Adipocyte (in vitro differentiated cells): ENCODE results near the gene CDC42SE2.
"Not testable (repeated sequence)": the region's sequence is repeated elsewhere in the genome, so short reads cannot be mapped to it uniquely, and the experiment has no call there.

Experiments
- DNase-seq: peaks from one replicate; pipeline ENCODE4 v3.0.0-alpha.2; 2015; ENCODE audit warnings: low read depth
- H3K27me3 ChIP-seq: replicated peaks from 2 replicates; pipeline ENCODE4 v1.7.0; 2013; ENCODE audit warnings: mild to moderate bottlenecking, low read length, moderate library complexity; ENCODE audit not compliant: control insufficient read depth, insufficient read depth
- H3K36me3 ChIP-seq: 2 replicates; pipeline ENCODE4 v1.7.0; 2013; ENCODE audit warnings: low read length, mild to moderate bottlenecking, moderate library complexity; ENCODE audit not compliant: control insufficient read depth, insufficient read depth, severe bottlenecking
- H3K4me1 ChIP-seq: 2 replicates; pipeline ENCODE4 v1.7.0; 2013; ENCODE audit warnings: mild to moderate bottlenecking, low read length, moderate library complexity; ENCODE audit not compliant: control insufficient read depth, insufficient read depth
- H3K4me3 ChIP-seq: 2 replicates; pipeline ENCODE4 v1.7.0; 2013; ENCODE audit warnings: mild to moderate bottlenecking, low read length, moderate library complexity
- H3K9ac ChIP-seq: 2 replicates; pipeline ENCODE4 v1.7.0; 2013; ENCODE audit warnings: mild to moderate bottlenecking, low read length, moderate library complexity
- H3K9me3 ChIP-seq: 2 replicates; pipeline ENCODE4 v1.7.0; 2013; ENCODE audit warnings: mild to moderate bottlenecking, low read length, moderate library complexity; ENCODE audit not compliant: control insufficient read depth

CDC42SE2 gene

DNA sequence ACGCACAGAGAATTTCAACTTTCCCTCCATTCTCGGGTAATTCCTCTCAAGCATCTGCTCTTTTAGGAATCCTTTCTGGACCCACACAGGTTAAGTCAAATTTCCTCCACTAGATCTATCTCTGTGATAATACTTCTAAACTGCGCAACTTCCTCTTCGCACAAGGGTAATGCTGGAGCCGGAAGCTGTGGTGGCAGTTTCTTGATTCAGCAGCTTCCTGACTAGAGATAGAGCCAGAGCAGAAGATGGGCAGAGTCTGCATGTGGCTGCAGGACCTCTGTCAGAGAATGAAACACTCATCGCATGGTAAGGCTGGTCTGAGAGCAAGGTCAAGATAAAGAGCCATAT is 11.1 kb upstream of the CDC42SE2 start:
- Histone ChIP-seq H3K9me3 (no peaks in the 10 kb centered on the region), H3K27me3 (no peaks in the 10 kb centered on the region), H3K36me3 (no peaks in the 10 kb centered on the region), H3K4me1 (no peaks in the 10 kb centered on the region), H3K9ac (no peak overlapping the region), H3K4me3 (no peak overlapping the region)
- DNase-seq, result no peak

DNA sequence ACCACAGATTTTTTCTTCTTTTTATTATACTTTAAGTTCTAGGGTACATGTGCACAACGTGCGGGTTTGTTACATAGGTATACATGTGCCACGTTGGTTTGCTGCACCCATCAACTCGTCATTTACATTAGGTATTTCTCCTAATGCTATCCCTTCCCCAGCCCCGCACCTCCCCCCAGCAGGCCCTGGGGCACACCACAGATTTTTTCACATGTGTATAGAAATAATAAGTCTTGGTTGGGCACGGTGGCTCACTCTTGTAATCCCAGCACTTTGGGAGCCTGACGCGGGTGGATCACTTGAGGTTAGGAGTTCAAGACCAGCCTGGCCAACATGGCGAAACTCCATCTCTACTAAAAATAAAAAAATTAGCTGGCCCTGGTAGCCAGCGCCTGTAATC is 9.8 kb upstream of the CDC42SE2 start:
- DNase-seq, H3K9ac ChIP-seq, H3K9me3 ChIP-seq: not testable (repeated sequence)

DNA sequence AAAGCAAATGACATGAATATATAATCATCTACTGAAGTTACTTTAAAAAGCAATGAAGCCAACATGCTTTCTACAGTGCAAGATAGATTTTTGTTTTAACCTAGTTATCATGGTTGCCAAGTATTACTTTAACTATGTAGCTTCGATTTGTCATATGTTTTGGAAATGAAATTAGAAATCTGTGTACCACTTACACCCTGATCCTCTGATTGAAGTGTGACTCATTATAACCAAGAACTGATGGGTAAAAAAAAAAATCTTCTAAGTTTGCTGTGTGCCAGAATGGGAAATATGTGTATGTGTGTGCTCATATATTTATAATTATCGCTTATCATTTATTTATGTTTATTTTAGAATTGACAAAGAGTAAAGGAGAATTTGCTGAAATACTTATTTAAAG is 9.1 kb upstream of the CDC42SE2 start:
- no peak for DNase-seq
- Histone ChIP-seq H3K4me3 (no peak overlapping the region), H3K27me3 (no peaks in the 10 kb centered on the region), H3K4me1 (no peaks in the 10 kb centered on the region), H3K9ac (no peak overlapping the region), H3K36me3 (no peaks in the 10 kb centered on the region), H3K9me3 (no peaks in the 10 kb centered on the region)

More for the DNA sequence above, 9.8 kb upstream of the CDC42SE2 start:
- not testable (repeated sequence) for H3K4me1 ChIP-seq, H3K27me3 ChIP-seq, H3K4me3 ChIP-seq, H3K36me3 ChIP-seq

DNA sequence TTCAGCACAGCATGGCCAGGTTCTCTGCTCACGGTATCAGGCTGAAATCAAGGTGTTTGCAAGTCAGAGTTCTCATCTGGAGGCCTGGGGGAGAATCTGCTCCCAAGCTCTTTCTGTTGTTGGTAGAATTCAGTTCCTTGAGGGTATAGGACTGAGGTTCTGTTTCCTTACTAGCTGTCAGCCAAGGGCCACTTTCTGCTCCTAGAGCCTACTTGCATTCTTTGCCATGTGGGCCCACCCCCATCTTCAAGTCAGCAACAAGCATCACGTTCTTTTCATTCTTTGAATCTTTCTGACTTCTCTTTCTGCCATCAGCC is 7.4 kb upstream of the CDC42SE2 start:
- Histone ChIP-seq H3K9ac (no peak overlapping the region), H3K36me3 (no peaks in the 10 kb centered on the region), H3K4me1 (peaks cover 8% of the 10 kb centered on the region), H3K9me3 (no peaks in the 10 kb centered on the region), H3K27me3 (no peaks in the 10 kb centered on the region), H3K4me3 (no peak overlapping the region)
- no peak for DNase-seq

DNA sequence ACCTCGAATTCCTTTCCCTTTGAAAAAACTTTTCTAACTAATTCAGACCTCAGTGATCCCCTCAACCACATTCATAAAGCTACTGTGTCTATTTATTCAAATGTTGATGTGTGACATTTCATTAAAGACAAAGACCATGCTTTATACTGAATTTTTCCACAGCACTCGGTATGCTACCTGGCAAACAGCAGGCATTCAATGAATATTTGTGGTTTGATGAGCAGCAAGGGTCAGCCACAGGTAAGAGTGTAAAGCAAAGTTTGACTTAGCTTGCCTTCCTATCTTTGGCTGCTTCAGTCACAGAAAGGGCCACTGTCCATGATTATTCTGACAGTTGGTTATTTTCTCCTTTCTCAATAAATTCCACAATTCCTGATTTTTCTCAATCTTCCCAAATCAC is 5.1 kb upstream of the CDC42SE2 start:
- peaks cover 15% of the 10 kb centered on the region for H3K4me1 ChIP-seq
- no peak overlapping the region for H3K9ac ChIP-seq
- DNase-seq, result no peak
- no peaks in the 10 kb centered on the region for H3K9me3 ChIP-seq
- no peaks in the 10 kb centered on the region for H3K27me3 ChIP-seq
- no peak overlapping the region for H3K4me3 ChIP-seq
- no peaks in the 10 kb centered on the region for H3K36me3 ChIP-seq

DNA sequence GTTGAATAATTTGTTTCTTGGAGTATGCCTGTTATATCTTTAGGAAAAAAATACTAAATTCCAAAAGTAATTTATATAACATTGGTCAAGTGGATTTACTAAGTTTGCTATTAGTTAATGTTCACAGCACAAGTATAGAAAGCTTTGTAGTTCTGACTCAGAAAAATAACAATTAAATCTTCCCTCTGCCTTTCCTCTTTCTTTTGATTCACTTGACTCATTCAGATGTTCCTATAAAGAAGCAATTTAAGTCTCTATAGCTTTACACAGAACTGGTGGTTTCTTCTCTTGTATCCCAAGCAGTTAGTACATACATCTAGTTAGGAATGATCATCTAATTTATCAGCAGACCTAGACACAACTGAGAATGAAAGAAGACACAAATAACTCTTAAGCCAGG is 4.5 kb upstream of the CDC42SE2 start:
- no peaks in the 10 kb centered on the region for H3K36me3 ChIP-seq

DNA sequence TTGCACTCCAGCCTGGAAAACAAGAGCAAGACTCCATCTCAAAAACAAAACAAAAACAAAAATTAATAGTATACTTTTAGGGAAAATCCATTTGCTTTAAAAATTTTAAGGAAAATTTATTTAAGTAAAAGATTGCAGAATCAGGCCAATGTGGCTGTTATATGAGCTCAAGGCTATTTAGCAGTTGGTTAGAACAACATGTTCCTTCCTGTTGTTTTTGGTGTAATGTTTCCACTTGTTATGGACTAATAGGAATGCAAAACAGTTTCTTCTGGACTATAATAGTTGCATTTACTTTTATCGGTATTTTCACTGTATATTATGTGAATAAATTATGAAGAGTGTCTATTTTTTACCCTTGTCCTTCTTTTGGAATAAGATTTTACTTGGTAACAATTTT is 3.0 kb upstream of the CDC42SE2 start:
- peaks cover 27% of the 10 kb centered on the region for H3K4me1 ChIP-seq
- H3K27me3 ChIP-seq, result no peaks in the 10 kb centered on the region
- H3K9me3 ChIP-seq, result no peaks in the 10 kb centered on the region
- DNase-seq, result peak; percentile 78
- H3K4me3 ChIP-seq, result peak overlapping the region; percentile 40
- no peaks in the 10 kb centered on the region for H3K36me3 ChIP-seq
- H3K9ac ChIP-seq, result peak overlapping the region; percentile 7

More for the DNA sequence above, 4.5 kb upstream of the CDC42SE2 start:
- DNase-seq, result no peak
- Histone ChIP-seq H3K4me3 (no peak overlapping the region), H3K27me3 (no peaks in the 10 kb centered on the region), H3K9me3 (no peaks in the 10 kb centered on the region), H3K9ac (no peak overlapping the region), H3K4me1 (peaks cover 15% of the 10 kb centered on the region)

DNA sequence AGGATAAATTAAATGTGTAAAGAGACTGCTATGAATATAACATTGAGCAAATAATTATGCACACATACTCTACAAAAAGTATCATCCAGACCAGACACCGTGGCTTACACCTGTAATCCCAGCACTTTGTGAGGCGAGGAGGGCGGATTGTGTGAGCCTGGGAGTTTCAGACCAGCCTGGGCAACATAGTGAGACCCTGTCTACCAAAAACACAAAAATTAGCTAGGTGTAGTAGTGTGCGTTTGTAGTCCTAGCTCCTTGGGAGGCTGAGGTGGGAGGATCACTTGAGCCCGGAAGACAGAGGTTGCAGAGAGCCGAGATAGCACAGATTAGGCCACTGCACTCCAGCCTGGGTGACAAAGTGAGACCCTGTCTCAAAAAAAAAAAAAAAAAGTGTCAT is 2.4 kb upstream of the CDC42SE2 start:
- Histone ChIP-seq H3K4me3 (no peak overlapping the region), H3K27me3 (no peaks in the 10 kb centered on the region), H3K36me3 (no peaks in the 10 kb centered on the region), H3K4me1 (peaks cover 28% of the 10 kb centered on the region), H3K9ac (peak overlapping the region; percentile 7), H3K9me3 (no peaks in the 10 kb centered on the region)
- DNase-seq, result no peak

DNA sequence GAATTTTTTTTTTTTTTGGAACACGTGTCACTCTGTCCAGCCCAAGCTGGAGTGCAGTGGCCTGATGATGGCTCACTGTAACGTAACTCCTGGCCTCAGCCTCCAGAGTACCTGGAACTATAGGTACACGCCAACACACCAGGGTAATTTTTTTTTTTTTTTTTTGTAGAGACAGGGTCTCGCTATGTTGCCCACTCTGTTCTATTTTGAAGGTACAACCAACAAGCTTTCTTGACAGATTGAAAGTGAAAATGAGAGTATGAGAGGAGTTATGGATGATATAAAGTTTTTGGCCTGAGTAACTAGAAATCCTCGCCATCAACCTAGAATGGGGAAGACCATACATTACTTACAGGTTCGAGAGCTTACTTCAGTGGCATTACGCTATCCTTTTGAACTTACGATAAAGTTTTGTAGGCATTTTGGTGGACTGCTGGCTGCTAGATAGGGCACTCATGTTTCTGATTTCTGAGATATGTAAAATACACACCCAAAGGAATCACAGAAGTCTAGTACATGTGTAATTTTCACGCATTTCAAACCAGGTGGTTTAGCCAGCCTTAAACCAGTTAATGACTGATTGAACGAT is 806 bp upstream of the CDC42SE2 start:
- H3K27me3 ChIP-seq, result no peaks in the 10 kb centered on the region

DNA sequence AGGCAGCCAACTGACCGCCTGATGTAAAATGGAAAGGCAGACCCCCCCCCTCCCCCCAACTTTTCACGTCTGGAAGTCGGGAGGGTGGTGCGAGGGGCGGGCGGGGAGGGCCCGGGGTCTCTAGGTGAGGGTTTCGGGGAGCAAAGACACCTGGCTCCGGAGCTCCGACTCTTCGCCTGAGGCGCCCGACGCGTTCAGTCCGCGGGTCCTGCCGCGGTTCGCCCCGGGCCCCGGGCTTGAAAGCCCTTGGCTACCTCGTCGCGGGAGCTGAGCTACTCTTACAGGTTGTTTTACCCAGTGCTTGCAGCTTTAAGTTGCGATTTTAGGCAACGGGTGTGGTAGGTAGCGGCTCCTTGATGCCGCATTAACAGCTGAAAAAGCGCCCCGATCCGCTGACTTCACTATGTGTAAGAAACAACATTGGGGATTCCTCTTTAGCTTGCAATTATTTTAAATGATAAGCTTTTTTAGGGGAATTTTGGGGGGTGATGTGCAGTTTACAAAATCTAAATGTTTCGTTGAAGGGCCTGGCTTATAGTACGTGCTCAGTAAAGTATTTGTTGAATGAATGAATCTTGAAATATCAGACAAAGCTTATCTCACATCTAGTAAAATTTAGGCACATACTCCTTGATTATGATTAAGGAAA is 722 bp downstream of the CDC42SE2 start:
- Histone ChIP-seq H3K4me3 (peak overlapping the region; percentile 98), H3K9ac (peak overlapping the region; percentile 97), H3K27me3 (no peaks in the 10 kb centered on the region), H3K36me3 (no peaks in the 10 kb centered on the region), H3K9me3 (no peaks in the 10 kb centered on the region), H3K4me1 (peaks cover 31% of the 10 kb centered on the region)
- DNase-seq, result peak; percentile 63

More for the DNA sequence above, 806 bp upstream of the CDC42SE2 start:
- H3K4me1 ChIP-seq, result peaks cover 28% of the 10 kb centered on the region
- H3K4me3 ChIP-seq, result peak overlapping the region; percentile 98
- no peaks in the 10 kb centered on the region for H3K9me3 ChIP-seq
- DNase-seq, result no peak
- peak overlapping the region; percentile 87 for H3K9ac ChIP-seq
- no peaks in the 10 kb centered on the region for H3K36me3 ChIP-seq

DNA sequence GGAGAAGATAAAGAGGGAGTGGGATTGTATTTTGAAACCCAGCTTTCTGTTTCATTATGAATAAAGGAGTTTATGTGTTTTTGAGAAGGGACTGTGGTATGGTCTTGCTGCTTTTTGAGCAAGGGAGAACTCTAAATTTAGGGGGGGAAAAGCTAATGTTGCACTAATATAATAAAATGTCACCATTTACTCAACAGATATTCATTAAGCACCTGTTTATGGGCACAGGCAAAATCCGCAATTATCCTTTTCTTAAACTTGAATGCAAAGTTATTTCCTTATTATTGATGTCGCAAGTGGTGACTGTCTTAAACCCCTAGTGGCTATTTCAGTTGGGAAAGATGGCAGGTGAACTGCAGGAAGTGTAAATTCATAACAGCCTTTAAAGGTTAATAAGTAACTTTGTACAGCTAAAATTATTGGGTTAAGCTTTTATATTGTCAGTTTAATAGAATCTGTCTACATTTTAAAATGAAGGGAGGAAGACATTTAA is 1.5 kb downstream of the CDC42SE2 start:
- peaks cover 31% of the 10 kb centered on the region for H3K4me1 ChIP-seq
- peak overlapping the region; percentile 98 for H3K4me3 ChIP-seq
- H3K36me3 ChIP-seq, result no peaks in the 10 kb centered on the region
- H3K9ac ChIP-seq, result peak overlapping the region; percentile 97
- no peaks in the 10 kb centered on the region for H3K9me3 ChIP-seq
- H3K27me3 ChIP-seq, result no peaks in the 10 kb centered on the region
- DNase-seq, result peak; percentile 72
